ENCODE measurements around the gene TBC1D10A.

The TBC1D10A gene

DNA sequence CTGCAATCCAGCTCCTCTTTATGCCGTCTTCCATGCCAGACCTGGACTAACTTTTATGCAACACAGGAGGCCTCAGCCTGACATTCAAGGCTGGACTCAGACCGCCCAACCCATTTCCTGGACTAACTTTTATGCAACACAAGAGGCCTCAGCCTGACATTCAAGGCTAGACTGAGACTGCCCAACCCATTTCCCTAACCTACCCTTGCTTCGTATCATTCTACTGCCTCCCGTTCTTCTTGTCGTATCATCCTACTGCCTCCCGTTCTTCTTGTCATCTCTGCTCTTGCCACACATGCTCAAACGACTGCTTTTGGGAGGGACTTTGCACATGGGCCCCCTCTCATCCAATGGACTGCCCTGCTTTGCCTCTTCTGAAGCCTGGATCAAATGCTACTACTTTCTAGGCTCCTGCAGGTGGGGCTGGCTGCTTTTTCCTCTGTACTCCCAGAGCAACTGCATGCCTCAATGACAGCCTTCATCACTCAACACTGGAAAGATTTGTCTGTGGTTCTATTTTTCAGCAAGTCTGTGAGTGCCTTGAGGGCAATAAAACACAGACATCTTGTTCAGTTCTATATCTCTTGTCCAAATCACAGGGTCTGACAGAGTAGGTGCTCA is 7.8 kb downstream of the TBC1D10A start:
- DNase-seq: no peak

DNA sequence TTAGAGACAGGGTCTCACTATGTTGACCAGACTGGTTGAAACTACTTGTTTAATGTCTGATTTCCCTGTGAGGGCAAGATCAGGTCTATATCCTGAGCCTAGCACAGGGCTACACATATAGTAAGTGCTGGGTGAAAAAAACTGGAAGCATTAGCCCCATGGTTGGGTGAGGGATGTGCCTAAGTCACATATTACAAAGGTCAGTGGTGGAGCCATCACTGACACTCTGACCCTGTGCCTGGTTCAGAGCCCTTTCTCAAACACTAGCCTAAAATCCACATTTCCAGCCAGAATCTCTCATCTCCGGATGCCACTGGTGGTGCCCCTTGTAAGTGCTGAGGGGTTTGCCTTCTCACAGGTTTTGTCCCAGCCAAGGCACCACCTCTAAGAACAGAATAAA is 9.0 kb downstream of the TBC1D10A start:
- DNase-seq: no peak

DNA sequence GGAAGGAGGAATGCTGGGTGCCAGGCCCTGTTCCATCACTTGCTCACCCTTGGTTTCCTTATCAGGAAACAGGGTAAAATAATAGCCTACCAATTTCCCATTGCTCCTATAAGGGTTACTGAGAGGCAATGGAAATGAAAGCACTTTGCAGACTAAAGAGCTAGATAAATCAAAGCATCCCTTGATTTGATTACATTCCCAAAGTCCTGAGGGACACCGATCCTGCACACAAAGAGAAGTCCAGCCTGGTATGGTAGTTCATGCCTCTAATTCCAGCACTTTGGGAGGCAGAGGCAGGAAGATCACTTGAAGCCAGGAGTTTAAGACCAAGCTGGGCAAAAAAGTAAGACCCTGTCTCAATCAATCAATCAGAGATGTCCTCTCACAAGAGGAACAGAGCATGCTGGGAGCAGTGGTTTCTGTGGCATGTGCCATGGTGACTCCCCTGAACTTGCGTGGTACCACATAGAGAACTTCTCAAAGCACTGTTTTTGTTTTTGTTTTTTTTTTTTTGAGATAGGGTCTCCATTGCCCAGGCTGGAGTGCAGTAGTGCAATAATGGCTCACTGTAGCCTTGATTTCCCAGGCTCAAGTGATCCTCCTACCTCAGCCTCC is 10.7 kb downstream of the TBC1D10A start:
- no peak for DNase-seq

DNA sequence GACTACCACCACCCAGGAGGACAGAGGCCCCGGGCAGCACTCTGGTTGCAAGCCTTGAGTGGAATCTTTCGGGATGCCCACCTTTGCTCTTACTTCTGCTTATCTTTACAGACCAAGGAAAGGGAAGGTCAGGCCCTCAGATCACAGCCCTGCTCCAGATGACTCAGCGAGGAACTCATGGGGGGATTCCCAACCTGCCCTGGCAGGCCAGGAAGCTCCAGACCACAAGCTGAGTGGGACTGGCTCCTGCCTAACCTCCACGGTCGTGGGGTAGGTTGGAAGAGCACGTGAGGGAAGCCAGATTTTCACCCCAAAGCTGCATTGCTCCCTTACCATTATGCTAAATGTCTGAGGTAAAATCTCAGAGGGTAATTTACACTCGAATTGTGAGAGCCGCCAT is 11.8 kb downstream of the TBC1D10A start:
- DNase-seq: no peak

DNA sequence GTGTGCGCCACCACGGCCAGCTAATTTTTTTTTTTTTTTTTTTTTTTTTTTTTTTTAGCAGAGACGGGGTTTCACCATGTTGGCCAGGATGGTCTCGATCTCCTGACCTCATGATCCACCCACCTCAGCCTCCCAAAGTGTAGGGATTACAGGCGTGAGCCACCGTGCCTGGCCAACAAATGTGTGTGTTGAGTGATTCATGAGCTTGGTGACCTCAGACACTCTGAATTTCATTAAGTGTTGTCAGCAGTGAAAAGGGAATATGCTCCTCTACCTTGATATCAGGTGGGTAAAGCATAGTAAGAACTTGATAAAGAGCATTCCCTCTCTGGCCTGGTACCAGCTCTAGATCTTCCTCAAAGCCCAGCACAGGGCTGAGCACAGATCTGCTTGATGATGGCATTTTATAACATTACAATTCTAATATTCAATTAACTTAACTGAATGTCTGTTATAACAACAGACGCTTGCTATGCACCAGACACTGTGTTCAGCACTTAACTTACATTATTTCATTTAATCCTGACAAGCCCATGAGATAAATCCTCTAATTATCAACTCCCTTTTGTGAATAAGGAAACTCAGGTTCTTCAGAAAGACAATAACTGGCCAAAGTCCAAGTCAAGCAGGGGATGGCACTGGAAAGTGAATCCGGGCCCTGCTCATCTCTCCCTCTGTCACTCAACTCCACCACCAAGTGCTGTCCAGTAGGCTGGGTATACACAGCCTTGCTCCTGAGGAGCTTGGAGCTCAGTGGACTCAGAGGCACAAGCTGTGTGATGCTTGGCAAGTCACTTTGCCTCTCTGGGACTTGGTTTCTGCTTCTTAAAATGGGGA is 13.0 kb downstream of the TBC1D10A start:
- no peak for DNase-seq

DNA sequence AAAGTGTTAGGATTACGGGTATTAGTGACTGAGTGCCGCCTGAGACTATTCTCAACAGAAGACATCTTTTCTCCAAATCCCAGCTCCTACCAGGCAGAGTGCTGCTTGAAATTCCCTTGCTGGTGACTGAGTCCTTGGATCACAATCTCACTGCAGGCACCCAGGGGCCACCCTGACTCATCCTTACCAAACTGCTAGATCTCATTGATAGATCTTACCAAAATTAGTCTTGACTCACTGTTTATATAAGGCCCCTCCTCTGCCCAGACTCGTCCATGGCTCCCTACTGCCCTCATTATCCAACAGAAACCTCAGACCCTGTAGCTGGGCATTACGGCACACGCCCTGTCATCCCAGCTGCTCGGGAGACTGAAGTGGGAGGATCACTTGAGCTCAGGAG is 14.7 kb downstream of the TBC1D10A start:
- DNase-seq: peak; percentile 55

DNA sequence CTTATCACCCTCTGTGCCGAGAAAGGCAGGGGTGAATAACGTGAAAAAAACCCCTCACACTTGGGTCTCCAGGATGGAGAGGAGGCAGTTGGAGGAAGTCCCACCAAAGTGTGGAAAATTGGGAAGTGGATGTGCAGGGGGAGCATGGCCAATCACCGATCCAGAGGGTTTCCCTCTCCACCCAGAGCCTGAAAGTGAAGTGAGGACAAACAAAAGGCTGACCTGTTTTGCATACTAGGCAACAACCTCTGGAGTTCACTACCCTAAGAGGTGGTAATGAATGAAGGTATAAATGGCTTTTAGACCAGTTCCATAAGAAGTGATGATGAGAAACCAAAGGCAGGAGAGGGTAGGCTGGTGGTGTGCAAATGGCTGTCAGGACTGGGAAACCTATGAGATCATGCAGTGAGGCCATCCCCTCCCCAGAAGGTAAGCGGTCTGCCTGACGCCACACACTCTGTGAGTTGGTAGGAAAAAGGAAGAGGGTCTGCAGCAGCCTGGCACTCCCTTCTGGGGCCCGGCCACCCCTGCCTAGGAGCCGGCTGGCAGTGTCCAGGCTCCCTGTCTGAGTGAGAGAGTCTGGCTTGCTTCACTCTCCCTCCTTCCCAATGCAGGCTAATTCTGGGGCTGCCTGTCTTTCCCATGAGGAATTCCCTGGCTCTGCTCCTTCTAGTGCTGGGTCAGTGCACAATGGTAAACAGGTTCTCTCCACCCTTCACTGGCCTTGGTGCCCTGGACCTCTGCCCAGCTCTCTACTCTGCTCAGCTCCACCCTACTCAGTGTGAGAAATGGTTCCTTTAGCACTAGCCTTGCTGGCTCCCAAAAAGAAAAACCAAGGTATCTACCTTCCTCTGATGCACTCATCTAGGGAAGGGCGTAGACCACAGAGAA is 15.6 kb downstream of the TBC1D10A start:
- no peak for DNase-seq

DNA sequence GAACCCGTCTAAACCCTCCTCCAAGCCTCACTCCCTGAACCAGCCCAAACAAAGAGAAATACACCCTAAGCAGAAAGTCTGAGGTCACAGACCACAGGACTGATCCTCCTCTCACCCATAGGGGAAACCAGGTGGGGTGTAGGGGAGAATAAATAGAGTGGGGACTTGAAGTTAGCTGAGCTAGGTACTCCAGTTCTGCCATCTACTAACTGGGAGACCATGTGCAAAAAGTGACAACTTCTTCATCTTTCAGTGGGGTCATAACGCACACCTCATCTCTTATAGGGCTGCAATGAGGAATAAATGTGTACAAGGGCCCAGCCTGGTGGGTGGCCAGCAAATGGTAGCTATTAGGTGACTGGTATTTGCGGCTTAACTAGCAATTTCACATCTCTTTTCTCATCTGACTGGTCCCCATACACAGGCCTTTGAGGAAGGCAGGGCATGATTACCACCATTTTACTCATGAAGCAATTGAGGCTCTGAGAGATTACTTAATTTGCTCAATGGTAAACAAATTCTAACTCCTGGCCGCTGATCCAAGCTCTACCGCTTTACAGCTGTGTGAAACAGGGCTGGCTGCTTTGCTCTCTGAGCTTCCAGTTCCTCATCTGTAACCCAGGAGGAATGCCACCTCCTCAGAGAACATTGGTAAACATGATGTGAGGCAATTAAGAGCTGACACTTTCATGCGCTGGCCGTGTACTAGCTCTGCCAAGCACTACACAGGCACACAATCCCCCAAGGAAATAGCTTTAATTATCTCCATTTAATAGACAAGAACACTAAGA is 16.6 kb downstream of the TBC1D10A start:
- DNase-seq: peak; percentile 46

DNA sequence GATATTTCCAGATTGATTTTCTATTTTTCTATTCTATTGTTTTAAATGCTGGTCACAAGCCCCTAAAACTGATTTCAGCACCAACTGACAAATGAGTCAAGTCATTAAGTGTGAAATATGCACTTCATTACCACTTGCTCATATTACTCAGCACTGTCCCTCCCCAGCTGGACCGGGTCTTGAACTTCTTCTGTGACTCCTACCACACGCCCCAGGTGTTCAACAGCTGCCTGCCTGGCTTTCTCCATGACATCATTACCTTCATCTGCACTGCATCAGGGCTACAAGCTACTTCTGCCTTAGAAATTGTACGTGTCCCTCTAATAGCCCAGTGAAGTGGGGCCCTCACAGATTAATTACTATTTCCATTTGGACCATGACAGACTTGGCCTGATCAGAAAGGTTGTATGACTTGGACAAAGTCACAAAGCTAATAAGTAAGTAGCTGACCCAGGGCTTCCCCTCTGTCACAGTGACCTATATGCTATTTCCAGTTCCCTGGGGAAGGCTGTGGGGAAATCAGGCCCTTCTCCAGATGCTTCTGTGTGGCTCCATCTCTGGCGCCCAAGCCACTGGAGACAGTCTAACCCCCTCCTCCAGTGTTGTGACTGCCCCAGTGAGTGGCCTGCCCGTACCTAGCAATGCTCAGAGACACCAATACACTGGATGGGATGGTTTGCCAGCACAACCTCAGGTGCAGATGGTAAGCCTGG is 18.1 kb downstream of the TBC1D10A start:
- DNase-seq: peak; percentile 65

DNA sequence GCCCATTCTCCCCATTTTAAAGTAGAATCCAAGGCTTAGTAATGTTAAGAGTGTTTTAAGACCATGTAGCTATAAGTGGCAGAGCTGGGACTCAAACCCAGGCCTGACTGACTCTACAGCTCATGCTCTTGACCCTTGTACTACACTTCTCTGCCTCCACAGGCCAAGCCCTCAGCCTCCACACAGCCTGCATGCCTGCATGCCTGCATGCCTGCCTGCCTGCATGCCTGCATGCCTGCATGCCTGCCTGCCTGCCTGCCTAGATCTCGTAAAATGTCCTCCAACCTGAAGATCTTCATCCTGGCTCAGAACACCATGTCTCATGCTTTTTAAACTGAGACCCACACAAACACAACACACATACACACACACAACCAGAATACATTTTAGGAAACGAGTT is 18.6 kb downstream of the TBC1D10A start:
- no peak for DNase-seq

DNA sequence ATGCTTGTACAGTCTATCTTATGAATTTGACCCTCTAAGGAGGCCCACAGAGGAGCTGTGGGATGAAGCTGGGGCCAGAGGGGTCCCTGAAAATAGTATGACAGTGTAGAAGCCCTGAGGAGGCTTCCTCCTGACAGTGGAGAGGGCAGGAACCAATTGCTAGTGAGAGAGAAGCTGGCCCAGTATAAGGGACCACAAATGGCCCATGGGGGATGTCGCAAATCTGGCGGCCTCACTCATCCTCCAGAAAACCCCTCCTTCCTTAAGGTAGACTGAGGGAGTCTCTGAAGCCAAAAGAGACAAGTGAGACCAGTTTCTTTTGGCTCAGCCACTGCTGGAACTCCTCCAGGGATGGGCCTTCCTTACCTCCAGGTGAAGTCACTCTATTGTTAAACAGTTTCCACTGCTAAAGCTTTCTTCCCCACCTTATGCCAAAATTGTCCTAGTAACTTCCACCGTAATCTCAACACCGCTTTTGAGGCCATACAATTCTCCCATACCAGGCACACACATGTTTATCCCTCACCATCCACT is 19.6 kb downstream of the TBC1D10A start:
- DNase-seq: no peak

DNA sequence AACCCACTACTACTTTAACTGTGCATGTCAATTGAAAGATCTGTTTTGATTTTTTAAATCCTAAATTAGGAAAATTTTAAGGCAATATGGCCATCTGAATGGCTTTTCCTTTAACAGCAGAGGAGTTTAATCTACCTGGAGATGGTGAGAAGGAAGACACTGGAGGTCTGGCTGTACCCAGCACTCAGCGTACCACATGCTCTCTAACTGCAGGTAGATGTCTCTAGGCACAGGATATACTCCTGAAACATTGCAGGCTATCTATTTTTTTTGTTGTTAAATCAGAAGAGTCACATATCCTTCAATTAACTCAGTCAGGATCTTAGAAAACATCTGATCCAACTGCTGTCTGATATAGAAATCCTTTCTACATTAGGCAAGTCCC is 20.1 kb downstream of the TBC1D10A start:
- no peak for DNase-seq

DNA sequence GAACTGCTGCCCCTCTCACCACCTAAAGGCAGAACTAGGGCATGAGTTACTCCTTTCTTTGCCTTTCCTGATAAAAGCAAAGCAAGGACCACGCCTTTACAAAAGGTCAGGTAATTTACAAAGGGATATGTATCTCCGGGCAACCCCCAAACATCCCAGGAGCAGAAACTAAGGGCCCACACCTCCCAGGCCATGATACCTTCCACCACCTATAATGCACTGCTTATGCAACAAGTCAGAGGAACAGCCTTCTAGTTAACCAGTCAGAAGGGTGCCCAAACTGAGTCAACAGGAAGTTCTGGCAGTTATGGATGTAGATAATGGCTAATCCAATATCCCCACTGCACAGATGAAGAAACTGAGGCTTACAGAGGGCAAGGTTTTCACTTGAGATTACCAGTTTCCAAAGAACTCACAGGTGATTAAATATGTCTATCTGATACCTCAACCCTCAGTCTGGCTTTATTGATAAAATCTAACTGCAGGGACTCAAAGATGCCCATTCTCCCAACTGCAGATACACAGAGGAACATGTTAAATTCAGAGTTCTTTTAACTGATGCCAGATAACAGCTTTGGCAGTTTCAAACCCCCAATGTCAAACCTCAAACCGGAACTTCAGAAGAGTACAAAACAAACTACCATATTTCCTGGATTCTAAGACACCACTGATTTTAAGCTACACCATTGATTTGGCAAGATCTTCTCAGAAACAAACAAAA is 20.7 kb downstream of the TBC1D10A start:
- no peak for DNase-seq

DNA sequence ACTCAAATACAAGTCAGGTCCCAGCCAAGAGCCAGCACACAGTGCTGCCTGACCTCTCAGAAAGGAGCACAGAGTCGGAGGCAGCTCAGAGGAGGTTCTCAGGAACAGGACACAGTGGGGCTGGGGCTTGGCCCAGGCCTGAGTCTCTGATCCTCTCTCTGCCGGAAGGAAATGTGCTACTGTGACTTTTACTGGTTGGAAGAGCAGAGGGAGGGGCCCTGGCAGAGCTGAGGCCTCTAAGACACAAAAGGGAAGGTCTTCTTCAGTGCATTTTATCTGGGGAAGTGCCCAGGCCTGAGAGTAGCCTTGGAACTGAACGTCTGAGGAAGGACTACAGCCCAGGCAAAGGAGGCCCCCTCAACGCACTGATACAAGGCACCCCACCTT is 21.2 kb downstream of the TBC1D10A start:
- no peak for DNase-seq

DNA sequence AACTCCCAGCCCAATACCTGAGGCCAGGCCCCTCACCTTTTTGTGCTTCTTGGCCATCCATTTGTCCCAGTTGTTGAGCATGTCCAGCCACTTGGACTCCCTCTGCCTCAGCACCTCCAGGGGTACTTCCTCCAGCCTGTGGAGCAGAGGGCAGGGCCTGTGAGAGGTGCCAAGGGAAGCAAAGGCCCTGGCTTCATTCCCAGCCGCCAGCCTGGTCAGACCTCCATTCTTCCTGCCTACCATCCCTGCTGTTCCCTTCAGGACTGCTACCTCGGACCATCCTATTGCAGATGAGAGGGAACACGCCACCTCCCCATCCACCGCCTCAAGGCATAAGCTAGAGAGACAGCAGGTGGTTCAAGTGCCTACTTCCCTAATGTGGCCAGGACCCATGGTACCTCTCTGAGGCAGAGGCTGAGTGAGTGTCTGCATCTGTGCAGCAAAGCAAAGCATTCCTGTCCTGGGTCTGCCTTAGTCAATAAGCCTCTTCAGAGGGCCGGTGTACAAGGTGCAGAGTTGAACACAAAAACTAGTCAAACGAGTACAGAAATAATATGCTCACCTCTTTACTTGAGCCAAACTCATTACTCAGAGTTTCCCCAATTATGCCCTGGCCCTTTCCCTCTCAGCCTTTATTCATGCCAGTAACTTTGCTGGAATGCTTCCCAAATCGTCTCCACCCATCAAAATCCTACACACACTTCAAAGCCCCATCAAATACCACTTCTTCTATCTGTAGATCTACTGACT is 22.1 kb downstream of the TBC1D10A start:
- no peak for DNase-seq

DNA sequence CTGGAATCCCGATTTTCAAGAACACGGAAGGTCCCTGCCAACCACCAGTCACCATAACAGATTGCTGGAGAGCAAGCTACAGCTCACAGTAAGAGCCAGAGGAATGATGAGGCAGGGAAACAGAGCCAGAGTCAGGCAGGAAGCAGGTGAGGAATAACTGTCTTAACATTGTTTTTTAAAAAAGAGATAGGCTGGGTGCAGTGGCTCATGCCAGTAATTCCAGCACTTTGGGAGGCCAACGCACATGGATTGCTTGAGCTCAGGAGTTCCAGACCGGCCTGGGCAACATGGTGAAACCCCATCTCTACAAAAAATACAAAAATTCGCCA is 24.0 kb downstream of the TBC1D10A start:
- no peak for DNase-seq

DNA sequence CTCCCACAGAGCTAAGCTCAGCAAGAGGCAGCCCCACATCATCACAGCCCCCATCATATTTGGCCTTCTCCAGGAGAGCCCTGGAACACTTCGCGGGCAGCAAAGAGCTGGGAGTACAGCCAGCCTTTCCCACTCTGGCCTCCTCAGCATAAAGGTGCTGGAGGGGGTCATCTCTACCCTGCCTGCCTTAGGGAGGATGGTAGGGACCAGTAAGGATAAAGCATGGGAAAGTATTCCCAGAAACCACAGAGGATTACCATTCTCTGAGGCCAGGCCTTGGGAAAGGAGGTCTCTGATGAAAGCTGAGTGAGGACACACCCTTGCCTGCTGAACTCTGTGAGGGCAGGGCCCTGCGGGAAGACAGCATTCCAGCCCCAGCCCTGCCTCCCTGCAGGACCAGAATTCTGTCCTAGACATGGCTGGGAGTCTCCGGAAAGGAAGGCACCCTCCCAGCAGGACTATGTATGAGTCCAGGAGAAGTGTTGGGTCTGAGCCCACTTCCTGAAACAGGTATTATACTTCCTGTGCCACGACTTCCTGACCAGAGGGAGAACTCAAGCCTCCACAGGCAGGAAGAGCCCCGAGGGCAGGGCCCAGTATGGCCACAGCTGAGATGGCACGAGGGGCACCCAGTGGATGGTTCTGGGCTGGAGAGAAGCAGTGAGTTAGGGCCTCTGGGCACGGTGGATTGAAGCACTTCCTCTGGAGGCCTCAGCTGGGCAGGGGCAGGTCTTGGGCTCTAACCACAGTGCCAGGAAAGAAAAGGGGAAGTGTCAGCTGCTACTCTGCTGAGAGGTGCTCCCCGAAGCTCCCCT is 24.5 kb downstream of the TBC1D10A start:
- peak; percentile 72 for DNase-seq

DNA sequence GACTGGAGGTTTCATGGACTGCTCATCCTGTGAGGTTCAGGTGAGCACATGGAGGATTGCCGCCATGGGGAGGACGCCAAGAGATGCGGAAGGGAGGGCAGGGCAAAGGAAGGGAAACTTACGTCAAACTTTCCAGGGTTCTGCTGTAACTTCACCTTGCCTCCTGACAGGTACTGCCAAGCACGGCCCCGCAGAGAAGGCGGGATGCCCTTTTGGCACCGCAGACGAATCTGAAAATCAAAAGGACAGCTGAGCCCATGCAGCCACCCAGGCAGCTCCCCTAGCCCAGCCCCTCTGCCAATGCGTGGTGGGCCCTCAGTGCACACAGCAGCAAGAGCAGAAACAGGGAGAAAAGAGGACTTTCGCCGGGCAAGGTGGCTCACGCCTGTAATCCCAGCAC is 27.4 kb downstream of the TBC1D10A start:
- DNase-seq: no peak

Measured in fibroblast of skin of abdomen (primary cell).